HepG2 (cell line): ENCODE measurements around the gene WDR45B. TPM values are rescaled to one million over a fixed set of nuclear protein-coding genes. Genes with fewer than 3 reads are reported as not detected.

Experiments used
- ARID2 ChIP-seq: sonication (generic); formaldehyde crosslinking; IDR thresholded peaks from 2 replicates; pipeline ENCODE4 v1.8.1; 2022; ENCODE audit warnings: mild to moderate bottlenecking, missing genetic modification reagents, borderline replicate concordance
- DPF2 ChIP-seq: sonication (generic); formaldehyde crosslinking; IDR thresholded peaks from 2 replicates; pipeline ENCODE4 v1.4.0; 2020; ENCODE audit warnings: mild to moderate bottlenecking, low read depth, missing genetic modification reagents, borderline replicate concordance
- ESRRA ChIP-seq: sonication (generic); formaldehyde crosslinking; IDR thresholded peaks from 2 replicates; pipeline ENCODE4 v1.5.1; 2020; ENCODE audit warnings: mild to moderate bottlenecking, low read depth, missing genetic modification reagents
- HINFP ChIP-seq: sonication (generic); formaldehyde crosslinking; IDR thresholded peaks from 2 replicates; pipeline ENCODE4 v1.4.0; 2020; ENCODE audit warnings: low read depth, mild to moderate bottlenecking, missing genetic modification reagents
- HNRNPLL ChIP-seq: fragments of 200-400 bp; formaldehyde crosslinking; IDR thresholded peaks from 2 replicates; pipeline ENCODE4 v1.6.1; 2017; ENCODE audit warnings: mild to moderate bottlenecking, low read depth, low read length; ENCODE audit not compliant: poor library complexity, severe bottlenecking
- IRF1 ChIP-seq: sonication (generic); formaldehyde crosslinking; IDR thresholded peaks from 2 replicates; pipeline ENCODE4 v1.4.0; 2020; ENCODE audit warnings: low read depth, mild to moderate bottlenecking, missing genetic modification reagents
- KDM4B ChIP-seq: sonication (generic); formaldehyde crosslinking; IDR thresholded peaks from 2 replicates; pipeline ENCODE4 v1.4.0; 2020; ENCODE audit warnings: missing genetic modification reagents
- MTERF4 ChIP-seq: sonication (generic); formaldehyde crosslinking; IDR thresholded peaks from 2 replicates; pipeline ENCODE4 v1.8.0; 2023; ENCODE audit warnings: mild to moderate bottlenecking, missing genetic modification reagents
- NR2C2 ChIP-seq: sonication (generic); formaldehyde crosslinking; IDR thresholded peaks from 2 replicates; pipeline ENCODE4 v1.4.0; 2020; ENCODE audit warnings: missing genetic modification reagents, mild to moderate bottlenecking, moderate library complexity, borderline replicate concordance
- PRDM15 ChIP-seq: sonication (generic); formaldehyde crosslinking; IDR thresholded peaks from 2 replicates; pipeline ENCODE4 v1.4.0; 2020; ENCODE audit warnings: missing genetic modification reagents
- REL ChIP-seq: sonication (generic); formaldehyde crosslinking; conservative IDR thresholded peaks from 2 replicates; pipeline ENCODE4 v1.8.0; 2022; ENCODE audit warnings: mild to moderate bottlenecking, missing genetic modification reagents, moderate library complexity
- REPIN1 ChIP-seq: sonication (generic); formaldehyde crosslinking; IDR thresholded peaks from 2 replicates; pipeline ENCODE4 v1.8.0; 2022; ENCODE audit warnings: missing genetic modification reagents, low read depth, mild to moderate bottlenecking, borderline replicate concordance
- SMAD1 ChIP-seq: sonication (generic); formaldehyde crosslinking; IDR thresholded peaks from 2 replicates; pipeline ENCODE4 v1.4.0; 2020; ENCODE audit warnings: missing genetic modification reagents, low read depth, mild to moderate bottlenecking, borderline replicate concordance
- SRF ChIP-seq: IDR thresholded peaks from 2 replicates; pipeline ENCODE4 v1.6.1; 2011; ENCODE audit warnings: mild to moderate bottlenecking, low read depth, low read length, moderate library complexity
- THAP11 ChIP-seq: IDR thresholded peaks from 2 replicates; pipeline ENCODE4 v1.6.1; 2016; ENCODE audit warnings: missing biosample characterization, missing genetic modification reagents
- ZBTB3 ChIP-seq: sonication (generic); formaldehyde crosslinking; IDR thresholded peaks from 2 replicates; pipeline ENCODE4 v1.4.0; 2020; ENCODE audit warnings: low read depth, mild to moderate bottlenecking, moderate library complexity, missing genetic modification reagents, borderline replicate concordance
- ZNF160 ChIP-seq: sonication (generic); formaldehyde crosslinking; IDR thresholded peaks from 2 replicates; pipeline ENCODE4 v1.8.0; 2022; ENCODE audit warnings: mild to moderate bottlenecking, inconsistent platforms, missing genetic modification reagents
- ZNF234 ChIP-seq: sonication (generic); formaldehyde crosslinking; conservative IDR thresholded peaks from 2 replicates; pipeline ENCODE4 v1.5.1; 2020; ENCODE audit warnings: mild to moderate bottlenecking, missing genetic modification reagents
- ZNF382 ChIP-seq: sonication (generic); formaldehyde crosslinking; IDR thresholded peaks from 2 replicates; pipeline ENCODE4 v1.5.0; 2020; ENCODE audit warnings: missing genetic modification reagents, mild to moderate bottlenecking, borderline replicate concordance
- ZNF703 ChIP-seq: sonication (generic); formaldehyde crosslinking; IDR thresholded peaks from 2 replicates; pipeline ENCODE4 v1.5.1; 2020; ENCODE audit warnings: missing genetic modification reagents, mild to moderate bottlenecking, moderate library complexity, borderline replicate concordance
- ZNF781 ChIP-seq: sonication (generic); formaldehyde crosslinking; IDR thresholded peaks from 2 replicates; pipeline ENCODE4 v1.5.1; 2020; ENCODE audit warnings: borderline replicate concordance, mild to moderate bottlenecking, missing genetic modification reagents; ENCODE audit errors: not compliant biosample characterization
- ZSCAN9 ChIP-seq: IDR thresholded peaks from 2 replicates; pipeline ENCODE4 v1.6.1; 2016; ENCODE audit warnings: borderline replicate concordance
- polyA plus RNA-seq, 8 experiments: library from polyadenylated mRNA; depleted of rRNA in 3 of 8; stranded (reverse) in 7 of 8; unstranded in 1 of 8; fragments of >200 nt; fragmentation: Illumina TruSeq in 4 of 8; extraction: Trizol in 4 of 8; gene quantifications; 2 replicates each; pipeline versions ENCODE4 v1.2.1 to v1.2.3, GENCODE V29; 2011 to 2016; ENCODE audit warnings: low read depth in 4 of 8, missing spikeins in 1 of 8, mixed read lengths in 1 of 8; ENCODE audit not compliant: insufficient read depth in 1 of 8
- total RNA-seq, 5 experiments: library from RNA; depleted of rRNA; stranded (reverse); fragments of >200 nt; fragmentation: Illumina TruSeq; extraction: Trizol; gene quantifications; 2 replicates each; pipeline ENCODE4 v1.2.3, GENCODE V29; 2016; ENCODE audit warnings: low read depth in 1 of 5

Gene WDR45B
- total and polyA plus RNA-seq, 2 of the 13 experiments (the other 11 are each of a cell fraction or from before 2014, with no cell fraction given) = 86.2 to 155 TPM

DNA sequence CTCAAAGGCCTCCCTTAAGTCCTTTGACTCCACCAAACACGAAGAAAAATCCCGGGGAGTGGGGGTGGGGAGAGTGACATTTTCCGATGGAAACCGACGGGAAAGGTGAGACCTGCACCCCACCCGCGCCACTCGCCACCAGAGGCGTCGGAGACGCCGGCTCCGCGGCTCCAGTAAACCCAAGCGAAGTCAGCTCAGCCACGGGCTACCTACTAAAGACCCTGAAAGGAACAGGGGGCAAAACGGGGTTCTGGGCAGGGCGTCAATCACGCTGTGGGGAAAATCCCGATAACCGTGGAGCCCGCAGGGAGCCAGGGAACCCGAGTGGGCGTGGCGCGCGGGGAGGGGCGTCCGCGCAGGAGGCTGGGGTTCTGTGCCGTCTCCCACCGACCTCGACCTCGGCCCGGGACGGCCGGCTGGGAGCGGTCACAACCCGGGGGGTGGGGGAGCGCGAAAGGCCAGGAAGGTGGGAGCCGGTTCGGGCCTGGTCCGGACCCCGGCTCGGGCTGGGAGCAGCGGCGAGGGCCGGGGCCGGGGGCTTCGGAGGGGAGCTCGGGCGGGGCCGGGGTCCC, 565 bp downstream of the WDR45B start (continued):
- TF ChIP-seq HNRNPLL (peak; percentile 16), ESRRA (CRISPR knock-in tag) (no peak; the same call in 1 of the 2 replicates), REL (peak; percentile 21; the same call in 1 of the 2 replicates), THAP11 (CRISPR knock-in tag) (no peak), DPF2 (CRISPR knock-in tag) (no peak), ZNF781 (CRISPR knock-in tag) (peak; percentile 13), ZNF160 (no peak), IRF1 (CRISPR knock-in tag) (no peak), ZNF703 (CRISPR knock-in tag) (peak; percentile 44; the same call in 1 of the 2 replicates), NR2C2 (CRISPR knock-in tag) (0 out of 2 replicates have a peak, but pooled peaks have one; percentile 19), ZNF382 (CRISPR knock-in tag) (no peak), KDM4B (CRISPR knock-in tag) (no peak), HINFP (CRISPR knock-in tag) (0 out of 2 replicates have a peak, but pooled peaks have one; percentile 13), REPIN1 (CRISPR knock-in tag) (no peak), ARID2 (CRISPR knock-in tag) (no peak), ZSCAN9 (CRISPR knock-in tag) (no peak), MTERF4 (peak; percentile 97), ZBTB3 (0 out of 2 replicates have a peak, but pooled peaks have one; percentile 52), SMAD1 (CRISPR knock-in tag) (no peak; the same call in 1 of the 2 replicates), PRDM15 (peak; percentile 2; the same call in 1 of the 2 replicates), SRF (no peak), ZNF234 (CRISPR knock-in tag) (no peak)
